Mesenchymal stem cell (in vitro differentiated cells and primary cell): Measurements from ENCODE around the gene AFF1.

Experiments used
- DNase-seq: peaks from one replicate; pipeline ENCODE4 v3.0.0-alpha.2; 2013
- H2AFZ ChIP-seq: one replicate; pipeline ENCODE4 v1.6.1; 2013; ENCODE audit warnings: low read depth, mild to moderate bottlenecking, control low read depth, inconsistent platforms, low read length, moderate library complexity
- H2AK5ac ChIP-seq: 2 replicates; pipeline ENCODE4 v1.6.1; 2013; ENCODE audit warnings: low read length, moderate library complexity, mild to moderate bottlenecking, inconsistent platforms; ENCODE audit not compliant: severe bottlenecking
- H2BK120ac ChIP-seq: one replicate; pipeline ENCODE4 v1.6.1; 2013; ENCODE audit warnings: low read depth, mild to moderate bottlenecking, inconsistent platforms, low read length, moderate library complexity
- H2BK12ac ChIP-seq, 2 experiments: one replicate each; pipeline ENCODE4 v1.6.1; 2013; ENCODE audit warnings: inconsistent platforms in 2 of 2, low read length in 2 of 2, mild to moderate bottlenecking in 2 of 2, moderate library complexity in 2 of 2, control low read depth in 1 of 2
- H2BK15ac ChIP-seq: one replicate; pipeline ENCODE4 v1.6.1; 2013; ENCODE audit warnings: mild to moderate bottlenecking, low read depth, inconsistent platforms; ENCODE audit not compliant: poor library complexity, severe bottlenecking
- H2BK5ac ChIP-seq: 2 replicates; pipeline ENCODE4 v1.6.1; 2013; ENCODE audit warnings: low read depth, mild to moderate bottlenecking, low read length, control low read depth, inconsistent platforms; ENCODE audit not compliant: poor library complexity, severe bottlenecking
- H3K14ac ChIP-seq, 2 experiments: one replicate each; pipeline ENCODE4 v1.6.1; 2013; ENCODE audit warnings: inconsistent platforms in 2 of 2, low read length in 2 of 2, control low read depth in 1 of 2, mild to moderate bottlenecking in 1 of 2, moderate library complexity in 1 of 2
- H3K18ac ChIP-seq, 2 experiments: one replicate each; pipeline ENCODE4 v1.6.1; 2013; ENCODE audit warnings: inconsistent platforms in 2 of 2, low read length in 2 of 2, control low read depth in 1 of 2, low read depth in 1 of 2, mild to moderate bottlenecking in 1 of 2
- H3K23ac ChIP-seq, 2 experiments: one replicate each; pipeline ENCODE4 v1.6.1; 2013; ENCODE audit warnings: inconsistent platforms in 2 of 2, low read length in 2 of 2, mild to moderate bottlenecking in 2 of 2, moderate library complexity in 2 of 2, control low read depth in 1 of 2
- H3K27ac ChIP-seq: 2 replicates; pipeline ENCODE4 v1.5.1; 2013; ENCODE audit warnings: mild to moderate bottlenecking, moderate library complexity, low read length, control low read depth, inconsistent platforms; ENCODE audit not compliant: poor library complexity, severe bottlenecking
- H3K27me3 ChIP-seq, 2 experiments: 2 replicates each; pipeline versions ENCODE4 v1.6.1 to v1.7.0; 2013; ENCODE audit warnings: low read length in 2 of 2, mild to moderate bottlenecking in 2 of 2, moderate library complexity in 2 of 2, control low read depth in 1 of 2, inconsistent platforms in 1 of 2; ENCODE audit not compliant: control insufficient read depth in 1 of 2, insufficient read depth in 1 of 2
- H3K36me3 ChIP-seq, 2 experiments: 2 replicates each; pipeline versions ENCODE4 v1.6.1 to v1.7.0; 2013; ENCODE audit warnings: low read length in 2 of 2, control low read depth in 1 of 2, inconsistent platforms in 1 of 2, low read depth in 1 of 2, mild to moderate bottlenecking in 1 of 2; ENCODE audit not compliant: insufficient read depth in 2 of 2, control insufficient read depth in 1 of 2
- H3K4ac ChIP-seq, 2 experiments: one replicate each; pipeline ENCODE4 v1.6.1; 2013; ENCODE audit warnings: inconsistent platforms in 2 of 2, low read length in 2 of 2, mild to moderate bottlenecking in 2 of 2, moderate library complexity in 2 of 2, control low read depth in 1 of 2, low read depth in 1 of 2
- H3K4me1 ChIP-seq: 2 replicates; pipeline ENCODE4 v1.6.1; 2013; ENCODE audit warnings: low read depth, low read length, control low read depth; ENCODE audit not compliant: control insufficient read depth, insufficient read depth
- H3K4me2 ChIP-seq: 2 replicates; pipeline ENCODE4 v1.6.1; 2013; ENCODE audit warnings: low read length, mild to moderate bottlenecking, inconsistent platforms; ENCODE audit not compliant: poor library complexity, severe bottlenecking
- H3K4me3 ChIP-seq, 2 experiments: 2 replicates each; pipeline versions ENCODE4 v1.5.1 to v1.7.0; 2013; ENCODE audit warnings: low read length in 2 of 2, mild to moderate bottlenecking in 2 of 2, control low read depth in 1 of 2, low read depth in 1 of 2; ENCODE audit not compliant: insufficient read depth in 1 of 2
- H3K79me1 ChIP-seq: replicated peaks from 2 replicates; pipeline ENCODE4 v1.6.1; 2013; ENCODE audit warnings: mild to moderate bottlenecking, control low read depth, low read length, inconsistent platforms; ENCODE audit not compliant: poor library complexity, severe bottlenecking
- H3K9ac ChIP-seq: 2 replicates; pipeline ENCODE4 v1.7.0; 2013; ENCODE audit warnings: mild to moderate bottlenecking, low read length, moderate library complexity
- H3K9me3 ChIP-seq: 2 replicates; pipeline ENCODE4 v1.7.0; 2013; ENCODE audit warnings: mild to moderate bottlenecking, low read length; ENCODE audit not compliant: control insufficient read depth
- H4K8ac ChIP-seq: one replicate; pipeline ENCODE4 v1.6.1; 2013; ENCODE audit warnings: inconsistent platforms, mild to moderate bottlenecking, low read length, moderate library complexity
- H4K91ac ChIP-seq: one replicate; pipeline ENCODE4 v1.6.1; 2013; ENCODE audit warnings: mild to moderate bottlenecking, low read length, inconsistent platforms
- WGBS: methylation state at CpG from one replicate; pipeline ENCODE4 v1.1.7; 2013; ENCODE audit warnings: mixed read lengths; 5-methylcytosine and 5-hydroxymethylcytosine counted together

Gene AFF1

GRCh38 chr4:87014284-87014782, 79.5 kb downstream of the AFF1 start:
- Histone ChIP-seq H3K18ac (peak overlapping the region in 1 of 2 experiments; percentile 54), H3K36me3 (no peaks in the 10 kb centered on the region), H3K4ac (no peak overlapping the region), H3K27me3 (no peaks in the 10 kb centered on the region), H3K27ac (peak overlapping the region; percentile 70), H4K8ac (no peak overlapping the region), H2BK5ac (no peak overlapping the region), H3K4me3 (peak overlapping the region in 1 of 2 experiments; percentile 20), H3K14ac (no peak overlapping the region), H3K79me1 (peaks cover 7% of the 10 kb centered on the region), H3K4me2 (no peak overlapping the region), H2AK5ac (peak overlapping the region; percentile 35), H4K91ac (no peak overlapping the region), H3K9me3 (no peaks in the 10 kb centered on the region), H2BK12ac (no peak overlapping the region), H2BK15ac (no peak overlapping the region), H2AFZ (no peak overlapping the region), H3K4me1 (peaks cover 12% of the 10 kb centered on the region), H3K9ac (peak overlapping the region; percentile 69), H2BK120ac (peak overlapping the region; percentile 64), H3K23ac (no peak overlapping the region)
- WGBS: 100% methylated on average over 1 of the region's 2 CpGs
- DNase-seq: no peak

- Histone ChIP-seq H4K8ac (no peak overlapping the region), H3K4me2 (no peak overlapping the region), H3K14ac (no peak overlapping the region), H3K4me3 (no peak overlapping the region), H3K9me3 (no peaks in the 10 kb centered on the region), H3K79me1 (peaks cover 9% of the 10 kb centered on the region), H3K36me3 (no peaks in the 10 kb centered on the region), H2AK5ac (no peak overlapping the region), H3K4ac (no peak overlapping the region), H2BK12ac (no peak overlapping the region), H3K4me1 (peaks cover 12% of the 10 kb centered on the region), H2BK120ac (no peak overlapping the region), H2BK15ac (no peak overlapping the region), H2BK5ac (no peak overlapping the region), H3K23ac (no peak overlapping the region), H3K9ac (peak overlapping the region; percentile 69), H3K27ac (no peak overlapping the region), H3K27me3 (no peaks in the 10 kb centered on the region), H2AFZ (no peak overlapping the region), H3K18ac (no peak overlapping the region), H4K91ac (no peak overlapping the region)
- no peak for DNase-seq
- 85% methylated on average over 1 of the region's 1 CpG for WGBS
Measured at GRCh38 chr4:87015416-87015815, 80.6 kb downstream of the AFF1 start.

GRCh38 chr4:87017580-87018342, 83.0 kb downstream of the AFF1 start:
- Histone ChIP-seq H2AK5ac (peak overlapping the region; percentile 19), H2BK15ac (no peak overlapping the region), H3K14ac (peak overlapping the region in 1 of 2 experiments; percentile 48), H2BK120ac (no peak overlapping the region), H3K4ac (peak overlapping the region in 1 of 2 experiments; percentile 51), H3K4me1 (peaks cover 10% of the 10 kb centered on the region), H3K9ac (no peak overlapping the region), H4K8ac (no peak overlapping the region), H2BK5ac (no peak overlapping the region), H3K27ac (no peak overlapping the region), H2BK12ac (peak overlapping the region in 1 of 2 experiments; percentile 52), H3K4me2 (no peak overlapping the region), H3K79me1 (peaks cover 10% of the 10 kb centered on the region), H2AFZ (no peak overlapping the region), H3K18ac (no peak overlapping the region), H3K23ac (no peak overlapping the region), H3K36me3 (no peaks in the 10 kb centered on the region), H4K91ac (peak overlapping the region; percentile 7), H3K4me3 (no peak overlapping the region), H3K27me3 (no peaks in the 10 kb centered on the region), H3K9me3 (no peaks in the 10 kb centered on the region)
- DNase-seq: peak; percentile 91
- WGBS: 45% methylated on average over 8 of the region's 10 CpGs

- Histone ChIP-seq H2AK5ac (no peak overlapping the region), H3K9me3 (no peaks in the 10 kb centered on the region), H3K4me3 (no peak overlapping the region), H3K4me1 (peaks cover 5% of the 10 kb centered on the region), H2BK5ac (no peak overlapping the region), H4K91ac (no peak overlapping the region), H3K14ac (no peak overlapping the region), H2BK12ac (no peak overlapping the region), H3K4me2 (no peak overlapping the region), H3K4ac (no peak overlapping the region), H3K9ac (no peak overlapping the region), H4K8ac (no peak overlapping the region), H2BK120ac (no peak overlapping the region), H3K36me3 (no peaks in the 10 kb centered on the region), H3K27me3 (no peaks in the 10 kb centered on the region), H3K18ac (no peak overlapping the region), H3K27ac (no peak overlapping the region), H2BK15ac (no peak overlapping the region), H3K79me1 (peaks cover 11% of the 10 kb centered on the region), H2AFZ (no peak overlapping the region), H3K23ac (no peak overlapping the region)
- WGBS: 100% methylated on average over 1 of the region's 1 CpG
- no peak for DNase-seq
Measured at GRCh38 chr4:87018753-87019152, 83.9 kb downstream of the AFF1 start.
